Duodenal mucosa (tissue), 2 donors: ENCODE measurements around the gene CCR5.

Source experiments
- H3K27ac ChIP-seq: one replicate; pipeline ENCODE4 v1.7.0; 2013; ENCODE audit warnings: low read depth, low read length
- H3K27me3 ChIP-seq, 2 donors: one replicate each; pipeline ENCODE4 v1.7.0; 2013; ENCODE audit warnings: low read length in 2 of 2, control low read depth in 1 of 2; ENCODE audit not compliant: insufficient read depth in 2 of 2, control insufficient read depth in 1 of 2
- H3K36me3 ChIP-seq, 2 donors: one replicate each; pipeline ENCODE4 v1.7.0; 2013; ENCODE audit warnings: low read length in 2 of 2, control low read depth in 1 of 2; ENCODE audit not compliant: insufficient read depth in 2 of 2, control insufficient read depth in 1 of 2
- H3K4me1 ChIP-seq, 2 donors: one replicate each; pipeline ENCODE4 v1.7.0; 2013; ENCODE audit warnings: low read length in 2 of 2, control low read depth in 1 of 2; ENCODE audit not compliant: insufficient read depth in 2 of 2, control insufficient read depth in 1 of 2
- H3K4me3 ChIP-seq, 2 donors: one replicate each; pipeline ENCODE4 v1.7.0; 2013; ENCODE audit warnings: low read length in 2 of 2, low read depth in 1 of 2
- H3K9ac ChIP-seq, 2 donors: one replicate each; pipeline ENCODE4 v1.7.0; 2013; ENCODE audit warnings: low read length in 2 of 2, low read depth in 1 of 2
- H3K9me3 ChIP-seq, 2 donors: one replicate each; pipeline ENCODE4 v1.7.0; 2013; ENCODE audit warnings: low read length in 2 of 2, control low read depth in 1 of 2; ENCODE audit not compliant: control insufficient read depth in 1 of 2

CCR5 gene

DNA sequence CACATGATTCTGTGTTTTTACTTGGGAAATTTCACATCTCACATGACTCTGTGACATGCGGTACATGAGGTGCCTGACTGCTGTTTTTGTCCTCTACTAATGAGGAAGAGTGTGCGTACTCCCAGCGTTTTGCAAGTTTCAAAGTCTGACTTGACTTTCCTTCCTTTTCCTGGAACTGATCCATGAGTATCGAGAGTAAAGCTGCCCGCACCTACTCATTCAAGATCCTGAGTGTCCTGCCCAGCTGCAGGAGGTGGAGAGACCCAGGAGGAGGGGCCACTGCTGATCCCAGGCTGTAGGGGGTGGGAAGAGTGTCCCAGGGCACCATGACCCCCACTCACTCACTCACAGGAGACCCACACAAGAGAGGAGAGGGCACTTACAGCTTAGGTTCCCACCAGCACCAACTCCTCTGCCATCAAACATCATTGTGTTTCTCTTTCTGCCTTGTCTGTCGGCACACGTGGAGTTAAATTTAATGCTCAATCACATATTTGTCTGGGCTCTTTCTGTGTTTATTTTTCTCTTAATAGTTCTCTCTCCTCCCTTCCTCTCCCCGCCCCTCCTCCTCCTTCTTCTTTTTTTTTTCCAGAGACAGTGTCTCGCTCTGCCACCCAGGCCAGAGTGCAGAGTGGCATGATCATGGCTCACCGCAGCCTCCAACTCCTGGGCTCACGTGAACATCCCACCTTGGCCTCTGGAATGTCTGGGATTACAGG, 34.7 kb downstream of the CCR5 start:
- Histone ChIP-seq H3K9ac (peak overlapping the region; percentile 55 to 88), H3K27ac (peak overlapping the region; percentile 84), H3K9me3 (no peaks in the 10 kb centered on the region), H3K36me3 (peaks cover 0 to 4% of the 10 kb centered on the region in 2 donors), H3K4me3 (peak overlapping the region; percentile 44 to 64), H3K4me1 (peaks cover 36 to 38% of the 10 kb centered on the region in 2 donors), H3K27me3 (no peaks in the 10 kb centered on the region)

- peak overlapping the region; percentile 84 for H3K27ac ChIP-seq
- no peaks in the 10 kb centered on the region for H3K9me3 ChIP-seq
- peaks cover 0 to 4% of the 10 kb centered on the region in 2 donors for H3K36me3 ChIP-seq
- peak overlapping the region; percentile 61 to 88 for H3K9ac ChIP-seq
- H3K4me3 ChIP-seq: peak overlapping the region; percentile 63 to 86
- no peaks in the 10 kb centered on the region for H3K27me3 ChIP-seq
- peaks cover 36 to 38% of the 10 kb centered on the region in 2 donors for H3K4me1 ChIP-seq
Measured at GRCh38 chr3:46406443-46406787, 35.7 kb downstream of the CCR5 start.

GRCh38 chr3:46406788-46407611, 36.3 kb downstream of the CCR5 start, which contains the start of the genes CCR5AS and CCRL2:
CCR5AS (minus strand) TSS chr3:46407066.
CCRL2 (plus strand) TSS chr3:46407259; CDS start chr3:46408080, 821 bp downstream.
- Histone ChIP-seq H3K9ac (peak within 1 kb of the TSS; percentile 61 to 88), H3K4me3 (peak within 1 kb of the TSS; percentile 64 to 86), H3K27me3 (no peaks in the 10 kb centered on the region), H3K9me3 (no peaks in the 10 kb centered on the region), H3K27ac (peak within 1 kb of the TSS; percentile 84), H3K36me3 (peaks cover 0 to 4% of the 10 kb centered on the region in 2 donors), H3K4me1 (peaks cover 36 to 38% of the 10 kb centered on the region in 2 donors)

GRCh38 chr3:46407970-46408369, 37.2 kb downstream of the CCR5 start:
- no peak overlapping the region for H3K27ac ChIP-seq
- peaks cover 0 to 4% of the 10 kb centered on the region in 2 donors for H3K36me3 ChIP-seq
- H3K9me3 ChIP-seq: no peaks in the 10 kb centered on the region
- peaks cover 36 to 38% of the 10 kb centered on the region in 2 donors for H3K4me1 ChIP-seq
- H3K27me3 ChIP-seq: no peaks in the 10 kb centered on the region
- peak overlapping the region; percentile 61 to 88 for H3K9ac ChIP-seq
- peak overlapping the region; percentile 63 to 86 for H3K4me3 ChIP-seq

- Histone ChIP-seq H3K36me3 (peaks cover 0 to 4% of the 10 kb centered on the region in 2 donors), H3K4me3 (no peak overlapping the region), H3K27me3 (no peaks in the 10 kb centered on the region), H3K9ac (no peak overlapping the region), H3K9me3 (no peaks in the 10 kb centered on the region), H3K27ac (no peak overlapping the region), H3K4me1 (peaks cover 36 to 38% of the 10 kb centered on the region in 2 donors)
Measured at GRCh38 chr3:46408853-46409252, 38.1 kb downstream of the CCR5 start.

- Histone ChIP-seq H3K27me3 (no peaks in the 10 kb centered on the region), H3K27ac (no peak overlapping the region), H3K4me3 (no peak overlapping the region), H3K36me3 (peaks cover 0 to 4% of the 10 kb centered on the region in 2 donors), H3K9ac (no peak overlapping the region), H3K9me3 (no peaks in the 10 kb centered on the region), H3K4me1 (peaks cover 29 to 33% of the 10 kb centered on the region in 2 donors)
Measured at GRCh38 chr3:46409739-46410489, 39.2 kb downstream of the CCR5 start.

GRCh38 chr3:46410669-46411068, 39.9 kb downstream of the CCR5 start:
- H3K4me1 ChIP-seq: peaks cover 22 to 25% of the 10 kb centered on the region in 2 donors
- no peak overlapping the region for H3K9ac ChIP-seq
- no peaks in the 10 kb centered on the region for H3K9me3 ChIP-seq
- no peak overlapping the region for H3K4me3 ChIP-seq
- H3K27ac ChIP-seq: no peak overlapping the region
- no peaks in the 10 kb centered on the region for H3K27me3 ChIP-seq
- H3K36me3 ChIP-seq: peaks cover 0 to 4% of the 10 kb centered on the region in 2 donors

GRCh38 chr3:46411271-46411670, 40.5 kb downstream of the CCR5 start:
- H3K4me1 ChIP-seq: peaks cover 21 to 26% of the 10 kb centered on the region in 2 donors

GRCh38 chr3:46412786-46413298, 42.1 kb downstream of the CCR5 start:
- Histone ChIP-seq H3K27me3 (no peaks in the 10 kb centered on the region), H3K4me1 (peaks cover 17 to 24% of the 10 kb centered on the region in 2 donors), H3K36me3 (peaks cover 0 to 4% of the 10 kb centered on the region in 2 donors), H3K9ac (no peak overlapping the region), H3K27ac (no peak overlapping the region), H3K9me3 (no peaks in the 10 kb centered on the region), H3K4me3 (no peak overlapping the region)

More at GRCh38 chr3:46411271-46411670, 40.5 kb downstream of the CCR5 start:
- Histone ChIP-seq H3K27ac (no peak overlapping the region), H3K36me3 (peaks cover 0 to 4% of the 10 kb centered on the region in 2 donors), H3K9me3 (no peaks in the 10 kb centered on the region), H3K4me3 (no peak overlapping the region), H3K27me3 (no peaks in the 10 kb centered on the region), H3K9ac (no peak overlapping the region)
